Uterus (tissue), 4 donors: Measurements from ENCODE around the gene ARHGEF19. TPM values are rescaled to one million over a fixed set of nuclear protein-coding genes. Genes with fewer than 3 reads are reported as not detected.

ENCODE experiments used
- DNase-seq, 2 donors: peaks; one replicate each; pipeline ENCODE4 v3.0.0-alpha.2; 2019 to 2020
- H3K27ac ChIP-seq, 2 donors: fragments of 200-600 bp; sonication (generic); 1 replicate in 1 of 2; 2 replicates in 1 of 2; pipeline ENCODE4 v1.5.1; 2016 to 2018
- H3K27me3 ChIP-seq, 2 donors: fragments of 200-600 bp; sonication (generic); one replicate each; pipeline ENCODE4 v1.5.1; 2018 to 2019; ENCODE audit warnings: control low read depth in 1 of 2
- H3K36me3 ChIP-seq, 2 donors: fragments of 200-600 bp; sonication (generic); one replicate each; pipeline ENCODE4 v1.5.1; 2019; ENCODE audit warnings: control low read depth in 1 of 2
- H3K4me1 ChIP-seq, 2 donors: fragments of 200-600 bp; sonication (generic); one replicate each; pipeline ENCODE4 v1.5.1; 2018 to 2019; ENCODE audit warnings: control low read depth in 1 of 2
- H3K4me3 ChIP-seq, 2 donors: fragments of 200-600 bp; sonication (generic); 1 replicate in 1 of 2; 2 replicates in 1 of 2; pipeline ENCODE4 v1.5.1; 2018 to 2019; ENCODE audit warnings: mild to moderate bottlenecking in 1 of 2
- H3K9me3 ChIP-seq, 2 donors: fragments of 200-600 bp; sonication (generic); one replicate each; pipeline ENCODE4 v1.5.1; 2019; ENCODE audit warnings: control low read depth in 1 of 2
- POLR2A ChIP-seq, 2 donors: fragments of 450-650 bp; IDR thresholded peaks; one replicate each; pipeline ENCODE4 v1.6.1; 2016; ENCODE audit warnings: antibody characterized with exemption in 2 of 2, mild to moderate bottlenecking in 1 of 2, moderate library complexity in 1 of 2
- intact Hi-C: fragments of 100-400 bp; cut with DNase I; formaldehyde crosslinking; loops from one replicate; pipeline ENCODE4 v1.15.1; 2023; ENCODE audit warnings: low total_unique reads
- total RNA-seq, 4 donors: library from RNA; depleted of rRNA in 3 of 4; stranded (reverse); fragments of >200 nt in 3 of 4; gene quantifications; one replicate each; pipeline versions ENCODE4 v1.1.0 to v1.2.4, GENCODE V29; 2014 to 2023
- TF ChIP-seq, protein P1 (sequence below), 4 experiments: fragments of 200-600 bp in 2 of 4; fragments of 450-650 bp in 2 of 4; sonication (generic) in 2 of 4; IDR thresholded peaks; one replicate each; pipeline ENCODE4 v1.5.1; 2016 to 2019; ENCODE audit warnings: antibody characterized with exemption in 4 of 4, mild to moderate bottlenecking in 2 of 4, moderate library complexity in 1 of 4
- donor health status: DM: yes; HTN: yes; CAD: no.

The ARHGEF19 gene
- total RNA-seq, 4 donors from 2014 or later, result 3.6 to 26.8 (median 12.2) TPM

DNA sequence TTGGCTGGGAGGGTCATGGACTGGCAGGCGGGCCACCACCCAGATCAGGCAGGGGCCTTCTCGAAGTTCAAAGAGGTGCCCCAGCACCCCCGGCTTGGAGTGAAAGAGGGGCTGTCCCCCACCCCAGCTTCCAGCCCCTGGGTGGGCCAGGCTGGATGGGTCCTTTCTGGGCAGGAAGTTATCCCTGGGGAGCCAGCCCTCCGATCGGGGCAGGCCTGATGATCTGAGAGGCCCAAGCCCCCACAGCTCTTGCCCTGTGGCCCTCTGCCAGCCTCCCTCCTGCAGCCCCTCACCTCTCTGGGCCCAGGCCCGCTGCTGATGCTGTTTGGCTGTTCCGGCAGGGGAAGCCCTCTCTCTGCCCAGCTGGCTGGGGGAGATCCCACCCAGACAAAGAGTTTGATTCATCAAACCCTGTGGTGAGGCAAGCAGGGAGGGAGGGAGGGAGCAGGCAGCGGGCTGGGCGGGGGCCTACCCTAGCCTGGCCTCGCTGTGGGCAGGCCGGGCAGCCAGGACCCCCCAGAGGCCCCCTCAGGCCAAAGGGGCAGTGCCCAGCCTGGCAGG is 2.5 kb downstream of the ARHGEF19 start:
- intact Hi-C loops, result loop anchor here (10.0 kb wide), 1 partner anchor 155 kb away; the partner anchor contains the start of gene SZRD1
- H3K4me3 ChIP-seq, result no peak overlapping the region
- H3K4me1 ChIP-seq, result peaks cover 0 to 7% of the 10 kb centered on the region in 2 donors
- no peak for TF ChIP-seq POLR2A (IDR thresholded peaks at IDR 0.05)
- TF ChIP-seq, protein P1, sequence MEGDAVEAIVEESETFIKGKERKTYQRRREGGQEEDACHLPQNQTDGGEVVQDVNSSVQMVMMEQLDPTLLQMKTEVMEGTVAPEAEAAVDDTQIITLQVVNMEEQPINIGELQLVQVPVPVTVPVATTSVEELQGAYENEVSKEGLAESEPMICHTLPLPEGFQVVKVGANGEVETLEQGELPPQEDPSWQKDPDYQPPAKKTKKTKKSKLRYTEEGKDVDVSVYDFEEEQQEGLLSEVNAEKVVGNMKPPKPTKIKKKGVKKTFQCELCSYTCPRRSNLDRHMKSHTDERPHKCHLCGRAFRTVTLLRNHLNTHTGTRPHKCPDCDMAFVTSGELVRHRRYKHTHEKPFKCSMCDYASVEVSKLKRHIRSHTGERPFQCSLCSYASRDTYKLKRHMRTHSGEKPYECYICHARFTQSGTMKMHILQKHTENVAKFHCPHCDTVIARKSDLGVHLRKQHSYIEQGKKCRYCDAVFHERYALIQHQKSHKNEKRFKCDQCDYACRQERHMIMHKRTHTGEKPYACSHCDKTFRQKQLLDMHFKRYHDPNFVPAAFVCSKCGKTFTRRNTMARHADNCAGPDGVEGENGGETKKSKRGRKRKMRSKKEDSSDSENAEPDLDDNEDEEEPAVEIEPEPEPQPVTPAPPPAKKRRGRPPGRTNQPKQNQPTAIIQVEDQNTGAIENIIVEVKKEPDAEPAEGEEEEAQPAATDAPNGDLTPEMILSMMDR (IDR thresholded peaks at IDR 0.05), result no peak
- no peak overlapping the region for H3K27ac ChIP-seq
- no peak for DNase-seq
- H3K36me3 ChIP-seq, result no peaks in the 10 kb centered on the region
- no peaks in the 10 kb centered on the region for H3K9me3 ChIP-seq
- no peaks in the 10 kb centered on the region for H3K27me3 ChIP-seq

DNA sequence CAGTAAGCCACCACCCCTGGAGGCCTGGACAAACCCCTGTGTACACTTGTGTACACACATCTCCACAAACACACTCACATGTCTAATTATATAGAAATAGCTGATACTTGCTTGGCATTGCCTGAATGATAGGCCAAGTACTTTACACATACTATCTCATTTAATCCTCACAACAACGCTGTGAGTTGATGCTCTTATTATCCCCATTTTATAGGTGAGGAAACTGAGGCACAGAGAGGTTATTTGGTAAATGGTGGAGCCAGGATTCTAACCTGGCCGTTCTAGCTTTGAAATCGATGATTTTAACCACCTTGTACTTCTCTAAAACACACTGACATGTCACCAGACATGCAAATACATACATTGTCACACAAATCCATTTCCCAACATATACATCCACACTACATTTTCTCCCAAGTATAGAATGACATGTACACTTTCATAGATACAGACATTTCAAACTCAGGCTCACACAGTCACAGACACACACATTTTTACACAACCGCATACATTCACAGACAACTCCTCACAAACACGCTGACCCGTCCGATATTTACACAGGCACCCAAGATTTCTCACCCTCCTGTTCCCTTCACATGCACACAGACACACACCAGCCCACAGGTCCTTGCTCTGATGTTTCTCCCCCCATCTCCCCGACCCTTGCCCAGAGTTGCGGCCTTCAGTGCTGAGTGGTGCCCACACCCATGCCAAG is 3.2 kb downstream of the ARHGEF19 start:
- Histone ChIP-seq H3K36me3 (no peaks in the 10 kb centered on the region), H3K9me3 (no peaks in the 10 kb centered on the region), H3K27me3 (no peaks in the 10 kb centered on the region), H3K4me1 (peaks cover 0 to 7% of the 10 kb centered on the region in 2 donors), H3K27ac (no peak overlapping the region), H3K4me3 (no peak overlapping the region)
- intact Hi-C loops, result loop anchor here (10.0 kb wide), 1 partner anchor 156 kb away; the partner anchor contains the start of gene SZRD1
- TF ChIP-seq, protein P1 (IDR thresholded peaks at IDR 0.05), result no peak
- no peak for TF ChIP-seq POLR2A (IDR thresholded peaks at IDR 0.05)
- no peak for DNase-seq

DNA sequence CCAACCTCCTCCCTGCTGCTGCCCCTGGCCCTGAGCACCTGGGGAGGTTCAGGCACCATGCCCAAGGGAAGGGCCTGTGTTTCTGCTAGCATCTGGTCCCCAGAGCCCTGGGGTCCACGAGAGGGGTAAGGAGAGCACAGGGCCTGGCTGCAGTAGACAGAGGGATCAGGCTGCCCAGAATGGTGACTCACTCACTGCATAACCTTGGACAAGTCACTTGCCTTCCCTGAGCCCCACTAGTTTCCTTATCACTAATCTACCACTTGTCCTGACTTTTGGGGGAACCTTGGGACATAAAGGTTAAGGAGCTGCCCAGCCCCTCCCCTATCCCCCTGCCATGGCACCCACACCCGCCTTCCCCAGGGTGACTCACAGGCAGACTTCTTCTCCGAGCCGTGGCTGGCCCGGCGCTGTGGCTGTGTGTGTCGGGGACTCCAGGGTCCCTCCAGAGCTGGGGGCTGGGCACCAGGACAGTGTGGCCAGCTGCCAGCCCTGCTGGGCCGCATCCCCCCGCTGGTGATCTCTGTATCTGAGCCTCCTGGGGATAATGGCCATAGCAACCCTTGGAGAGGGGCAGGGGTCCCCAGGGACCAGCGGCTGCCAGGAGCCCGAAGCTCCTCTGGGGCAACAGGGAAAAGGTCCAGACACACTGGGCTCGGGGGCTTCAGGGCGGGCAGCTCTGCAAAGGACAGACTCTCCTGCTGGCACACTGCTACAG is 4.0 kb downstream of the ARHGEF19 start:
- peak overlapping the region in 1 of 2 donors; percentile 97 for H3K27ac ChIP-seq
- H3K4me1 ChIP-seq, result peaks cover 0 to 7% of the 10 kb centered on the region in 2 donors
- H3K27me3 ChIP-seq, result no peaks in the 10 kb centered on the region
- intact Hi-C loops, result loop anchor here (10.0 kb wide), 1 partner anchor 156 kb away; the partner anchor contains the start of gene SZRD1
- H3K36me3 ChIP-seq, result no peaks in the 10 kb centered on the region
- no peak overlapping the region for H3K4me3 ChIP-seq
- no peak for TF ChIP-seq POLR2A (IDR thresholded peaks at IDR 0.05)
- TF ChIP-seq, protein P1 (IDR thresholded peaks at IDR 0.05), result no peak
- DNase-seq, result no peak
- H3K9me3 ChIP-seq, result no peaks in the 10 kb centered on the region

DNA sequence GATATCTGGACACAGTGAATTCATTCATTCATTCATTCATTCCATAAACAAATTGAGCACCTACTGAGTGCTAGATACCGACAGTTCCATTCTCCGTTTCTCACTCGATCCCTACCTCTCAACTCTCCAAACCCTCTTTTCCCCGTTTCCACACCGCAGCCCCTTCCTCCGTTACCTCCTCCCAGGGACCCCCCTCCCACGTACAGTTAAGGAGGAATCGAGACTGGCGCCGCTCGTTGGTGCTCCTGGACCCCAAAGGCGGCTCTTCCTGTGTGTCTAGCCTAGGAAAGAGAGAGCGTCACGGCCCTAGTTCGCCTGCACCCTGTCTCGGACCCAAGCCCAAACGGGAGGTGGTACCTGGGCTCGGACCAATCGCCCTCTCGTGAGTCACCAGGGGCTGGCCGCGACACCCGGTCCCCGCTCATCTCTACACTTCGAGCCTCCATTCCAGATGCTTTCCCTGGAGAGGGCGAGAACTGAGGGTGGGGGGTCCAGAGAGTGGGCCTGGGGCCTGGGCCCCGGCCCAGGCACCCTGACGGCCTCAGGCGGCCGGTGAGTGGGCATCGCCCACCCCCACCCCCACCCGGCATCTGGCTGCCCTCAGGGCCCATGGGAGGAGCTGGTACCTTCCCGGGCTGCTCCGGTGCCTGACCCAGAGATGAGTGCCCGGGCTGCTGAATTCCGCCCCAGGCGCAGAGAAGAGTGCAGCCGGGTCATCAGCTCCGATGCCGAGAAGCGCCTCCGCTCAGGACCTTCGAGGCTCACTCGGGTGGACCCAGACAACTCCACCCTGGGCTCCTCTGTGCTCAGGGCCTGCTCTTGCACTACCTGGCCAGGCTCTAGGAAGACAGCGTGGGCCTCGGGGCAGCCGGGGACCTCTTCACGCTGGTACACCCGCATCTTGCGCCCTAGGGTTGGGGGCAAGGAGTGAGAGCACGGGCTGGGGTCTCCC is 4.9 kb downstream of the ARHGEF19 start:
- DNase-seq, result peak; percentile 50 to 53
- intact Hi-C loops, result loop anchor here (10.0 kb wide), 1 partner anchor 157 kb away; the partner anchor contains the start of gene SZRD1

More for the DNA sequence above, 4.9 kb downstream of the ARHGEF19 start:
- TF ChIP-seq, protein P1 (IDR thresholded peaks at IDR 0.05), result no peak
- no peak for TF ChIP-seq POLR2A (IDR thresholded peaks at IDR 0.05)
- H3K27ac ChIP-seq, result peak overlapping the region; percentile 84 to 97
- H3K9me3 ChIP-seq, result no peaks in the 10 kb centered on the region
- peak overlapping the region; percentile 37 to 58 for H3K4me3 ChIP-seq
- no peaks in the 10 kb centered on the region for H3K27me3 ChIP-seq
- H3K36me3 ChIP-seq, result no peaks in the 10 kb centered on the region
- peaks cover 0 to 7% of the 10 kb centered on the region in 2 donors for H3K4me1 ChIP-seq
